Activated T-helper 17 cell treated with anti-CD3 and anti-CD28 coated beads, Interleukin-2, amount 50 U/mL, for 72 hours (primary cell): ENCODE measurements around the gene TMEM87B. TPM values are rescaled to one million over a fixed set of nuclear protein-coding genes. Genes with fewer than 3 reads are reported as not detected.
"Not testable (repeated sequence)": the region's sequence is repeated elsewhere in the genome, so short reads cannot be mapped to it uniquely, and the experiment has no call there.

Source experiments
- ATAC-seq: fragments of 150-1000 bp; cut with Tn5 transposase; replicated peaks from 2 replicates; pipeline ENCODE4 v1.10.0; 2021; ENCODE audit warnings: mild to moderate bottlenecking, moderate library complexity
- H3K27ac Mint-ChIP-seq: one replicate; pipeline ENCODE4 v1.8.0; 2022; ENCODE audit warnings: mixed read lengths
- H3K27me3 Mint-ChIP-seq: one replicate; pipeline ENCODE4 v1.8.0; 2022; ENCODE audit warnings: mixed read lengths
- H3K36me3 Mint-ChIP-seq: one replicate; pipeline ENCODE4 v1.8.0; 2022; ENCODE audit warnings: low read depth, mild to moderate bottlenecking, mixed read lengths
- H3K4me1 Mint-ChIP-seq: one replicate; pipeline ENCODE4 v1.8.0; 2022; ENCODE audit warnings: mixed read lengths
- H3K4me3 Mint-ChIP-seq: one replicate; pipeline ENCODE4 v1.8.0; 2022; ENCODE audit warnings: mild to moderate bottlenecking, mixed read lengths
- H3K9me3 Mint-ChIP-seq: one replicate; pipeline ENCODE4 v1.8.0; 2022; ENCODE audit warnings: mixed read lengths
- total RNA-seq, 2 donors: library from RNA; stranded (reverse); gene quantifications; one replicate each; pipeline ENCODE4 v1.2.3, GENCODE V29; 2022

Gene TMEM87B
- total RNA-seq, 2 donors from 2014 or later = 19.9 to 27.7 TPM

- H3K9me3 Mint-ChIP-seq, H3K27ac Mint-ChIP-seq, H3K4me3 Mint-ChIP-seq, ATAC-seq, H3K27me3 Mint-ChIP-seq: not testable (repeated sequence)
- peaks cover 99% of the 10 kb centered on the region for H3K36me3 Mint-ChIP-seq
- H3K4me1 Mint-ChIP-seq = peaks cover 51% of the 10 kb centered on the region
Measured at GRCh38 chr2:112069794-112070193, 14.7 kb downstream of the TMEM87B start.

GRCh38 chr2:112073875-112074274, 18.8 kb downstream of the TMEM87B start:
- peak overlapping the region; percentile 44 for H3K27ac Mint-ChIP-seq
- peaks cover 48% of the 10 kb centered on the region for H3K4me1 Mint-ChIP-seq
- H3K27me3 Mint-ChIP-seq = no peaks in the 10 kb centered on the region
- H3K4me3 Mint-ChIP-seq = peak overlapping the region; percentile 38
- peak; percentile 65 for ATAC-seq
- peaks cover 96% of the 10 kb centered on the region for H3K36me3 Mint-ChIP-seq
- peaks cover 5% of the 10 kb centered on the region for H3K9me3 Mint-ChIP-seq

- Mint-ChIP-seq H3K4me3 (peak overlapping the region; percentile 38), H3K27me3 (no peaks in the 10 kb centered on the region), H3K27ac (peak overlapping the region; percentile 44), H3K36me3 (peaks cover 96% of the 10 kb centered on the region), H3K9me3 (peaks cover under 1% of the 10 kb centered on the region), H3K4me1 (peaks cover 49% of the 10 kb centered on the region)
- no peak for ATAC-seq
Measured at GRCh38 chr2:112074506-112074905, 19.4 kb downstream of the TMEM87B start.

- Mint-ChIP-seq H3K27me3 (no peaks in the 10 kb centered on the region), H3K9me3 (no peaks in the 10 kb centered on the region), H3K36me3 (peaks cover 93% of the 10 kb centered on the region), H3K4me1 (peaks cover 48% of the 10 kb centered on the region), H3K27ac (peak overlapping the region; percentile 82), H3K4me3 (peak overlapping the region; percentile 47)
- ATAC-seq = peak; percentile 77
Measured at GRCh38 chr2:112075490-112076260, 20.6 kb downstream of the TMEM87B start.

GRCh38 chr2:112077814-112078213, 22.7 kb downstream of the TMEM87B start:
- peaks cover 93% of the 10 kb centered on the region for H3K36me3 Mint-ChIP-seq

GRCh38 chr2:112081262-112081661, 26.2 kb downstream of the TMEM87B start:
- H3K36me3 Mint-ChIP-seq = peaks cover 91% of the 10 kb centered on the region

More at GRCh38 chr2:112077814-112078213, 22.7 kb downstream of the TMEM87B start:
- Mint-ChIP-seq H3K27ac (peak overlapping the region; percentile 83), H3K9me3 (no peaks in the 10 kb centered on the region), H3K4me3 (no peak overlapping the region), H3K4me1 (peaks cover 35% of the 10 kb centered on the region), H3K27me3 (no peaks in the 10 kb centered on the region)
- peak; percentile 39 for ATAC-seq

GRCh38 chr2:112084689-112085374, 29.8 kb downstream of the TMEM87B start:
- H3K9me3 Mint-ChIP-seq = no peaks in the 10 kb centered on the region
- H3K27me3 Mint-ChIP-seq = no peaks in the 10 kb centered on the region
- no peak for ATAC-seq
- no peak overlapping the region for H3K4me3 Mint-ChIP-seq
- peaks cover 91% of the 10 kb centered on the region for H3K36me3 Mint-ChIP-seq
- peak overlapping the region; percentile 28 for H3K27ac Mint-ChIP-seq
- H3K4me1 Mint-ChIP-seq = peaks cover 6% of the 10 kb centered on the region

More at GRCh38 chr2:112081262-112081661, 26.2 kb downstream of the TMEM87B start:
- no peaks in the 10 kb centered on the region for H3K9me3 Mint-ChIP-seq
- H3K27me3 Mint-ChIP-seq = no peaks in the 10 kb centered on the region
- H3K4me1 Mint-ChIP-seq = peaks cover 10% of the 10 kb centered on the region
- no peak overlapping the region for H3K4me3 Mint-ChIP-seq
- H3K27ac Mint-ChIP-seq = peak overlapping the region; percentile 20
- ATAC-seq = no peak

- H3K27me3 Mint-ChIP-seq = no peaks in the 10 kb centered on the region
- peaks cover 6% of the 10 kb centered on the region for H3K4me1 Mint-ChIP-seq
- peak overlapping the region; percentile 28 for H3K27ac Mint-ChIP-seq
- no peak overlapping the region for H3K4me3 Mint-ChIP-seq
- H3K36me3 Mint-ChIP-seq = peaks cover 94% of the 10 kb centered on the region
- H3K9me3 Mint-ChIP-seq = no peaks in the 10 kb centered on the region
- ATAC-seq = no peak
Measured at GRCh38 chr2:112085375-112085730, 30.3 kb downstream of the TMEM87B start.

- peaks cover 6% of the 10 kb centered on the region for H3K4me1 Mint-ChIP-seq
- peak overlapping the region; percentile 28 for H3K27ac Mint-ChIP-seq
- H3K36me3 Mint-ChIP-seq = peaks cover 94% of the 10 kb centered on the region
- no peaks in the 10 kb centered on the region for H3K27me3 Mint-ChIP-seq
- H3K4me3 Mint-ChIP-seq = no peak overlapping the region
- no peaks in the 10 kb centered on the region for H3K9me3 Mint-ChIP-seq
- ATAC-seq = no peak
Measured at GRCh38 chr2:112085916-112086669, 31.0 kb downstream of the TMEM87B start.

GRCh38 chr2:112087346-112088020, 32.4 kb downstream of the TMEM87B start:
- H3K4me1 Mint-ChIP-seq = peaks cover 13% of the 10 kb centered on the region
- H3K36me3 Mint-ChIP-seq = peaks cover 94% of the 10 kb centered on the region
- H3K27me3 Mint-ChIP-seq = no peaks in the 10 kb centered on the region
- no peak overlapping the region for H3K4me3 Mint-ChIP-seq
- ATAC-seq = no peak
- no peaks in the 10 kb centered on the region for H3K9me3 Mint-ChIP-seq
- peak overlapping the region; percentile 67 for H3K27ac Mint-ChIP-seq

GRCh38 chr2:112089375-112089774, 34.3 kb downstream of the TMEM87B start:
- H3K27me3 Mint-ChIP-seq = no peaks in the 10 kb centered on the region
- H3K27ac Mint-ChIP-seq = no peak overlapping the region
- ATAC-seq = no peak
- no peak overlapping the region for H3K4me3 Mint-ChIP-seq
- H3K36me3 Mint-ChIP-seq = peaks cover 89% of the 10 kb centered on the region
- H3K9me3 Mint-ChIP-seq = no peaks in the 10 kb centered on the region
- H3K4me1 Mint-ChIP-seq = peaks cover 15% of the 10 kb centered on the region

GRCh38 chr2:112092286-112093041, 37.4 kb downstream of the TMEM87B start:
- peaks cover 88% of the 10 kb centered on the region for H3K36me3 Mint-ChIP-seq
- ATAC-seq = peak; percentile 96

GRCh38 chr2:112093216-112093615, 38.1 kb downstream of the TMEM87B start:
- Mint-ChIP-seq H3K9me3 (no peaks in the 10 kb centered on the region), H3K27ac (no peak overlapping the region), H3K4me3 (no peak overlapping the region), H3K4me1 (peaks cover 10% of the 10 kb centered on the region), H3K36me3 (peaks cover 89% of the 10 kb centered on the region), H3K27me3 (no peaks in the 10 kb centered on the region)
- no peak for ATAC-seq

More at GRCh38 chr2:112092286-112093041, 37.4 kb downstream of the TMEM87B start:
- no peaks in the 10 kb centered on the region for H3K27me3 Mint-ChIP-seq
- no peak overlapping the region for H3K4me3 Mint-ChIP-seq
- peaks cover 12% of the 10 kb centered on the region for H3K4me1 Mint-ChIP-seq
- H3K9me3 Mint-ChIP-seq = no peaks in the 10 kb centered on the region
- peak overlapping the region; percentile 5 for H3K27ac Mint-ChIP-seq
